A549 (cell line): ENCODE measurements around the gene ITGA2. TPM values are rescaled to one million over a fixed set of nuclear protein-coding genes. Genes with fewer than 3 reads are reported as not detected.

Source experiments
- ATAC-seq, 2 experiments: fragments of 200-7000 bp in 1 of 2; fragments of >200 bp in 1 of 2; cut with Nextera tagmentation in 1 of 2; cut with Tn5 transposase in 1 of 2; 3 replicates each; pipeline versions ENCODE4 v1.8.0 to v1.9.1; 2018 to 2020; ENCODE audit warnings: mild to moderate bottlenecking in 1 of 2, moderate library complexity in 1 of 2
- CTCF ChIA-PET: fragments of 300-600 bp; sonication (Branson Sonifier 250); formaldehyde crosslinking; extraction: SDS; loops from one replicate; lab custom pipeline; 2021; ENCODE audit warnings: antibody characterized with exemption, inconsistent platforms; lab: Yijun Ruan, JAX
- POLR2A ChIA-PET: fragments of 350-600 bp; formaldehyde crosslinking; extraction: SDS; loops from one replicate; lab custom pipeline; 2021; ENCODE audit warnings: antibody characterized with exemption, inconsistent platforms; lab: Yijun Ruan, JAX
- DNase-seq, 2 experiments: peaks; one replicate each; pipeline versions ENCODE4 v3.0.0 to v3.0.0-alpha.2; 2011 to 2016; ENCODE audit warnings: low read depth in 1 of 2, low spot score in 1 of 2
- FAIRE-seq: peaks from 2 replicates; lab custom pipeline; 2011; peaks lifted over from hg19 to GRCh38; lab: Jason Lieb, UNC
- H3K27ac ChIP-seq, 2 experiments: fragments of >200 bp; sonication (Bioruptor Twin); formaldehyde crosslinking; 3 replicates each; pipeline ENCODE4 v1.5.1; 2016 to 2017
- H3K4me1 ChIP-seq: fragments of >200 bp; sonication (Bioruptor Twin); formaldehyde crosslinking; 3 replicates; pipeline ENCODE4 v1.6.1; 2016
- H3K4me2 ChIP-seq: fragments of >200 bp; sonication (Bioruptor Twin); formaldehyde crosslinking; 3 replicates; pipeline ENCODE4 v1.6.1; 2016
- H3K4me3 ChIP-seq: fragments of >200 bp; sonication (Bioruptor Twin); formaldehyde crosslinking; 3 replicates; pipeline ENCODE4 v1.5.1; 2016
- H3K9me3 ChIP-seq: fragments of >200 bp; sonication (Bioruptor Twin); formaldehyde crosslinking; 3 replicates; pipeline ENCODE4 v1.6.1; 2016
- BCL3 ChIP-seq: fragments of >200 bp; sonication (Bioruptor Twin); formaldehyde crosslinking; IDR thresholded peaks from 3 replicates; pipeline ENCODE4 v1.6.1; 2016
- CBX8 ChIP-seq: fragments of 200-600 bp; sonication (generic); IDR thresholded peaks from 2 replicates; pipeline ENCODE4 v1.6.1; 2016
- E2F6 ChIP-seq: IDR thresholded peaks from 2 replicates; pipeline ENCODE4 v1.6.1; 2012; ENCODE audit warnings: low read depth, borderline replicate concordance
- ESRRA ChIP-seq: fragments of 150-350 bp; IDR thresholded peaks from 2 replicates; pipeline ENCODE4 v1.6.1; 2014; ENCODE audit warnings: mild to moderate bottlenecking, low read length, borderline replicate concordance
- FOXS1 ChIP-seq: fragments of 250-450 bp; sonication (Bioruptor Pico); IDR thresholded peaks from 2 replicates; pipeline ENCODE4 v1.5.0; 2020; ENCODE audit warnings: mild to moderate bottlenecking, moderate library complexity
- HDAC2 ChIP-seq: fragments of 200-600 bp; sonication (generic); IDR thresholded peaks from 2 replicates; pipeline ENCODE4 v1.6.1; 2016
- HOXA7 ChIP-seq: fragments of 250-450 bp; sonication (Bioruptor Pico); IDR thresholded peaks from 2 replicates; pipeline ENCODE4 v1.5.0; 2020; ENCODE audit warnings: mild to moderate bottlenecking, moderate library complexity
- JUN ChIP-seq, 2 experiments: fragments of >200 bp; sonication (Bioruptor Twin); formaldehyde crosslinking; IDR thresholded peaks; 2 replicates in 1 of 2; 3 replicates in 1 of 2; pipeline ENCODE4 v1.6.1; 2016 to 2017
- JUNB ChIP-seq: fragments of >200 bp; sonication (Bioruptor Twin); formaldehyde crosslinking; IDR thresholded peaks from 2 replicates; pipeline ENCODE4 v1.6.1; 2016
- MAFK ChIP-seq: fragments of 450-650 bp; IDR thresholded peaks from 2 replicates; pipeline ENCODE4 v1.6.1; 2014; ENCODE audit not compliant: partially characterized antibody
- MAZ ChIP-seq: fragments of 150-350 bp; IDR thresholded peaks from 2 replicates; pipeline ENCODE4 v1.6.1; 2014; ENCODE audit warnings: antibody characterized with exemption, low read depth, low read length, borderline replicate concordance
- NFE2L2 ChIP-seq: fragments of 150-350 bp; conservative IDR thresholded peaks from 2 replicates; pipeline ENCODE4 v1.6.1; 2014; ENCODE audit warnings: low read length
- NPAS2 ChIP-seq: fragments of 250-450 bp; sonication (Bioruptor Pico); IDR thresholded peaks from 2 replicates; pipeline ENCODE4 v1.8.0; 2022; ENCODE audit warnings: mild to moderate bottlenecking, moderate library complexity, borderline replicate concordance
- NR3C1 ChIP-seq: fragments of >200 bp; sonication (Bioruptor Twin); formaldehyde crosslinking; IDR thresholded peaks from 3 replicates; pipeline ENCODE4 v1.6.1; 2017
- PHF8 ChIP-seq: fragments of 200-600 bp; sonication (generic); IDR thresholded peaks from 2 replicates; pipeline ENCODE4 v1.6.1; 2016; ENCODE audit warnings: low read depth, mild to moderate bottlenecking, antibody characterized with exemption, moderate library complexity, borderline replicate concordance
- POLR2AphosphoS2 ChIP-seq: conservative IDR thresholded peaks from 2 replicates; pipeline ENCODE4 v1.6.1; 2012; ENCODE audit warnings: low read length, improper control_type of control experiment, inconsistent platforms
- RAD21 ChIP-seq, 2 experiments: fragments of >200 bp in 1 of 2; sonication (Bioruptor Twin) in 1 of 2; formaldehyde crosslinking in 1 of 2; IDR thresholded peaks in 1 of 2; conservative IDR thresholded peaks in 1 of 2; 2 replicates in 1 of 2; 3 replicates in 1 of 2; pipeline ENCODE4 v1.6.1; 2012 to 2018; ENCODE audit warnings: inconsistent platforms in 1 of 2
- RARB ChIP-seq: fragments of 250-450 bp; sonication (Bioruptor Pico); IDR thresholded peaks from 2 replicates; pipeline ENCODE4 v1.8.0; 2021; ENCODE audit warnings: mild to moderate bottlenecking, moderate library complexity
- REST ChIP-seq: fragments of 200-600 bp; sonication (generic); IDR thresholded peaks from 2 replicates; pipeline ENCODE4 v1.6.1; 2016; ENCODE audit warnings: antibody characterized with exemption, mild to moderate bottlenecking, moderate library complexity
- RFX5 ChIP-seq: fragments of 450-650 bp; IDR thresholded peaks from 2 replicates; pipeline ENCODE4 v1.7.1; 2014; ENCODE audit warnings: antibody characterized with exemption, mild to moderate bottlenecking, moderate library complexity
- SREBF2 ChIP-seq: fragments of 450-650 bp; IDR thresholded peaks from 2 replicates; pipeline ENCODE4 v1.6.1; 2014; ENCODE audit warnings: mild to moderate bottlenecking, moderate library complexity
- TFCP2L1 ChIP-seq: fragments of 250-450 bp; sonication (Bioruptor Pico); IDR thresholded peaks from 2 replicates; pipeline ENCODE4 v1.5.0; 2021; ENCODE audit warnings: mild to moderate bottlenecking
- TP53 ChIP-seq: fragments of 250-450 bp; sonication (Bioruptor Pico); IDR thresholded peaks from 2 replicates; pipeline ENCODE4 v1.5.0; 2021; ENCODE audit warnings: mild to moderate bottlenecking, moderate library complexity
- ZC3H11A ChIP-seq: fragments of 450-650 bp; IDR thresholded peaks from 2 replicates; pipeline ENCODE4 v1.6.1; 2014; ENCODE audit warnings: antibody characterized with exemption, mild to moderate bottlenecking
- ZFP36 ChIP-seq: fragments of 450-650 bp; IDR thresholded peaks from 2 replicates; pipeline ENCODE4 v1.6.1; 2014; ENCODE audit warnings: borderline replicate concordance; ENCODE audit not compliant: partially characterized antibody
- ZSCAN20 ChIP-seq: fragments of 250-450 bp; sonication (Bioruptor Pico); IDR thresholded peaks from 2 replicates; pipeline ENCODE4 v1.8.0; 2022; ENCODE audit warnings: mild to moderate bottlenecking, moderate library complexity
- WGBS: methylation state at CpG from one replicate; pipeline ENCODE4 v1.1.6; 2017; ENCODE audit errors: missing lambda C conversion rate; 5-methylcytosine and 5-hydroxymethylcytosine counted together
- polyA plus RNA-seq, 4 experiments: library from polyadenylated mRNA; depleted of rRNA in 3 of 4; stranded (reverse); fragments of >200 nt; fragmentation: RNase III in 1 of 4; extraction: RNeasy Plus Mini Kit Qiagen cat#74134 plus additional on column Dnase treatment in 1 of 4; gene quantifications; 2 replicates in 3 of 4; 3 replicates in 1 of 4; pipeline ENCODE4 v1.2.3, GENCODE V29; 2011 to 2017

ITGA2 gene
- polyA plus RNA-seq, 2 of the 4 experiments (the other 2 are of a cell fraction), result 8.5 to 28.0 TPM

GRCh38 chr5:53080271-53080670, 91.1 kb downstream of the ITGA2 start:
- ATAC-seq, result no peak
- TF ChIP-seq ZFP36 (no peak), MAFK (peak; percentile 47), CBX8 (no peak), NR3C1 (no peak), BCL3 (no peak), PHF8 (no peak)
- TF ChIP-seq, all 56 proteins: peak for 1
- Histone ChIP-seq H3K9me3 (no peaks in the 10 kb centered on the region), H3K4me3 (no peak overlapping the region), H3K4me1 (no peaks in the 10 kb centered on the region), H3K27ac (no peak overlapping the region), H3K4me2 (no peak overlapping the region)
- WGBS, result 86% methylated on average over 4 of the region's 4 CpGs
- POLR2A ChIA-PET, result no interaction called here
- no peak for DNase-seq
- CTCF ChIA-PET, result interaction anchor here (1.0 kb wide), 1 partner anchor 8 kb away, joined by 3 read pairs; no protein-coding TSS in a partner anchor
- FAIRE-seq, result no peak

GRCh38 chr5:53083927-53084326, 94.8 kb downstream of the ITGA2 start:
- ATAC-seq (no peak), DNase-seq (no peak), FAIRE-seq (no peak)
- ChIA-PET CTCF (interaction anchor here (0.7 kb wide), 1 partner anchor 13 kb away, joined by 3 read pairs; no protein-coding TSS in a partner anchor), POLR2A (no interaction called here)
- no peak for TF ChIP-seq SREBF2
- TF ChIP-seq TFCP2L1, result no peak
- TF ChIP-seq NR3C1, result no peak
- TF ChIP-seq NFE2L2, result no peak
- no peak for TF ChIP-seq TP53 (CRISPR knock-in tag)
- TF ChIP-seq HOXA7, result no peak
- no peak for TF ChIP-seq MAZ
- TF ChIP-seq RFX5, result no peak
- TF ChIP-seq FOXS1 (CRISPR knock-in tag), result no peak
- no peak overlapping the region for H3K4me3 ChIP-seq
- no peak overlapping the region for H3K27ac ChIP-seq
- H3K4me2 ChIP-seq, result no peak overlapping the region
- H3K4me1 ChIP-seq, result peaks cover under 1% of the 10 kb centered on the region; the same call in 2 of the 3 replicates
- no peaks in the 10 kb centered on the region for H3K9me3 ChIP-seq

GRCh38 chr5:53084546-53085255, 95.5 kb downstream of the ITGA2 start:
- no peak for DNase-seq
- ChIA-PET POLR2A (no interaction called here), CTCF (no interaction called here)
- TF ChIP-seq PHF8, result no peak
- 84% methylated on average over 4 of the region's 4 CpGs for WGBS
- Histone ChIP-seq H3K4me2 (no peak overlapping the region), H3K4me1 (peaks cover 5% of the 10 kb centered on the region; the same call in 2 of the 3 replicates), H3K4me3 (no peak overlapping the region), H3K9me3 (no peaks in the 10 kb centered on the region), H3K27ac (no peak overlapping the region)
- no peak for FAIRE-seq
- no peak for ATAC-seq

- no peak overlapping the region for H3K4me2 ChIP-seq
- DNase-seq (no peak), ATAC-seq (no peak), FAIRE-seq (no peak)
- ChIA-PET POLR2A (no interaction called here), CTCF (interaction anchor here (1.0 to 9.1 kb wide), 6 partner anchors 8 to 138 kb away, joined by 3 to 124 read pairs (median 4); no protein-coding TSS in a partner anchor)
- H3K9me3 ChIP-seq, result no peaks in the 10 kb centered on the region
- peaks cover 23% of the 10 kb centered on the region for H3K4me1 ChIP-seq
- H3K27ac ChIP-seq, result no peak overlapping the region
- no peak overlapping the region for H3K4me3 ChIP-seq
- 95% methylated on average over 1 of the region's 1 CpG for WGBS
- TF ChIP-seq E2F6, result no peak
- TF ChIP-seq ZC3H11A, result no peak
- TF ChIP-seq HDAC2, result no peak
- TF ChIP-seq RARB (CRISPR knock-in tag), result no peak
- no peak for TF ChIP-seq JUNB
- TF ChIP-seq ESRRA, result no peak
- TF ChIP-seq POLR2AphosphoS2, result no peak
- TF ChIP-seq NPAS2 (CRISPR knock-in tag), result no peak
- no peak for TF ChIP-seq TP53 (CRISPR knock-in tag)
- TF ChIP-seq JUN (IDR thresholded peaks at IDR 0.05), result no peak
- TF ChIP-seq REST, result no peak
- no peak for TF ChIP-seq RAD21 (conservative IDR thresholded peaks at IDR 0.05 in 1 of 2, IDR thresholded peaks at IDR 0.05 in 1 of 2)
- no peak for TF ChIP-seq ZSCAN20 (CRISPR knock-in tag)
Observed at GRCh38 chr5:53087171-53087570, 98.0 kb downstream of the ITGA2 start.
